NT2/D1 (cell line): Measurements from ENCODE around the gene MAP4K1.

Experiments used
- DNase-seq: peaks from one replicate; pipeline ENCODE4 v3.0.0-alpha.2; 2011; ENCODE audit warnings: low read depth, low spot score
- H3K27me3 ChIP-seq: 2 replicates; pipeline ENCODE4 v1.6.0; 2011; ENCODE audit warnings: mild to moderate bottlenecking; ENCODE audit not compliant: insufficient read length, insufficient read depth
- H3K36me3 ChIP-seq: 2 replicates; pipeline ENCODE4 v1.6.1; 2011; ENCODE audit warnings: mild to moderate bottlenecking, low read length, mixed read lengths; ENCODE audit not compliant: insufficient read depth, insufficient read length
- H3K4me1 ChIP-seq: 2 replicates; pipeline ENCODE4 v1.5.1; 2011; ENCODE audit not compliant: insufficient read depth, insufficient read length
- H3K4me3 ChIP-seq: 2 replicates; pipeline ENCODE4 v1.5.1; 2011; ENCODE audit warnings: low read depth; ENCODE audit not compliant: insufficient read length
- H3K9ac ChIP-seq: 2 replicates; pipeline ENCODE4 v1.6.0; 2011; ENCODE audit warnings: low read depth; ENCODE audit not compliant: insufficient read length
- H3K9me3 ChIP-seq: 2 replicates; pipeline ENCODE4 v1.5.1; 2011; ENCODE audit warnings: mild to moderate bottlenecking, low read length; ENCODE audit not compliant: insufficient read depth
- SUZ12 ChIP-seq: IDR thresholded peaks from 2 replicates; pipeline ENCODE4 v1.6.1; 2011; ENCODE audit not compliant: insufficient read length, insufficient read depth; ENCODE audit errors: extremely low read depth
- YY1 ChIP-seq: IDR thresholded peaks from 2 replicates; pipeline ENCODE4 v1.6.1; 2011; ENCODE audit not compliant: insufficient read length, insufficient read depth
- ZNF274 ChIP-seq: IDR thresholded peaks from 2 replicates; pipeline ENCODE4 v1.6.1; 2011; ENCODE audit warnings: mild to moderate bottlenecking, low read depth, low read length

MAP4K1 gene

DNA sequence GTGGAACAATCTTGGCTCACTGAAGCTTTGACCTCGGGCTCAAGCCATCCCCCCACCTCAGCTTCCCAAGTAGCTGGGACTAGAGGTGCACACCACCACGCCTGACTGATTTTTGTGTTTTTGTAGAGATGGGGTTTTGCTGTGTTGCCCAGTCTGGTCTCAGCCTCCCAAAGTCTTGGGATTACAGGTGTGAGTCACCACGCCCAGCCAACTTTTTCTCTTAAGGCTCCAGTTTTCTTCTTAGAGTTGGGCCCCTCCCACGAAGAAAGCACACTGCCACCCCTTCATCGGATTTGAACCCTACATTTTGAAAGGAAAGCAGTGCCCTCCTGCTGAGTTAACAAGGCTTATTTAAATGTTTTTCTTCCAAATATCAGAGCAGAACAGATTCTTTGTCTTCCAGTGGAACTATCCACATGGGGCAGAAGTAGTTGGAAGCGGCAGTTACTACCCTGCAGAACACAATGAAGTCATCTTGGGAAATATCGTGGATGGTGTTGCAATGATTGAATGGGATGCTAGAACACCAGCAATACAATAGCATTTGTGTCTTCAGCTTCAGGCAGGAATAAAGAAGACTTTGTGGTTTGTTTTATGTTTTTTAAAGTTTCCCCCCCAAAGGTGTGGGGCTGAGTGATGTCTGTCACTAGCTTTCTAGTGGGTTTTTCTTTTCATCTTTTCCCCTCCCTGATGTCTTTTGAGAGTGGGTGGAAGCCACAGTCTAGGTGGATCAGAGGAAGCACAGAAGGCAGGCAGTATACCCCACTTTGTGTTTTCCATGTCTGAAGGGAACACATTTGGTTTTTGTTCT lies 38.6 kb upstream of the MAP4K1 start:
- Histone ChIP-seq H3K9me3 (no peaks in the 10 kb centered on the region), H3K27me3 (no peaks in the 10 kb centered on the region), H3K9ac (no peak overlapping the region), H3K4me1 (peaks cover 4% of the 10 kb centered on the region), H3K36me3 (peaks cover 40% of the 10 kb centered on the region), H3K4me3 (no peak overlapping the region)
- no peak for DNase-seq
- TF ChIP-seq YY1 (no peak), ZNF274 (no peak), SUZ12 (no peak)

GRCh38 chr19:38655148-38655824 lies 37.5 kb upstream of the MAP4K1 start:
- peaks cover 32% of the 10 kb centered on the region for H3K36me3 ChIP-seq
- no peaks in the 10 kb centered on the region for H3K27me3 ChIP-seq
- no peak for DNase-seq
- H3K9ac ChIP-seq, result no peak overlapping the region
- no peaks in the 10 kb centered on the region for H3K9me3 ChIP-seq
- no peak overlapping the region for H3K4me3 ChIP-seq
- TF ChIP-seq YY1 (no peak), ZNF274 (no peak), SUZ12 (no peak)
- peaks cover 5% of the 10 kb centered on the region for H3K4me1 ChIP-seq

- no peak overlapping the region for H3K4me3 ChIP-seq
- no peaks in the 10 kb centered on the region for H3K9me3 ChIP-seq
- H3K9ac ChIP-seq, result no peak overlapping the region
- no peaks in the 10 kb centered on the region for H3K27me3 ChIP-seq
- H3K4me1 ChIP-seq, result peaks cover 11% of the 10 kb centered on the region
- peaks cover 34% of the 10 kb centered on the region for H3K36me3 ChIP-seq
- TF ChIP-seq ZNF274 (no peak), SUZ12 (no peak), YY1 (no peak)
- DNase-seq, result no peak
Measured at GRCh38 chr19:38654628-38655055, 36.9 kb upstream of the MAP4K1 start.

GRCh38 chr19:38653028-38653571 lies 35.3 kb upstream of the MAP4K1 start:
- Histone ChIP-seq H3K9ac (no peak overlapping the region), H3K27me3 (no peaks in the 10 kb centered on the region), H3K4me3 (no peak overlapping the region), H3K4me1 (peaks cover 12% of the 10 kb centered on the region), H3K36me3 (peaks cover 43% of the 10 kb centered on the region), H3K9me3 (no peaks in the 10 kb centered on the region)
- no peak for DNase-seq
- no peak for TF ChIP-seq SUZ12
- no peak for TF ChIP-seq ZNF274
- no peak for TF ChIP-seq YY1

- TF ChIP-seq ZNF274 (no peak), SUZ12 (no peak), YY1 (no peak)
- H3K4me3 ChIP-seq, result no peak overlapping the region
- DNase-seq, result no peak
- no peaks in the 10 kb centered on the region for H3K27me3 ChIP-seq
- H3K4me1 ChIP-seq, result peaks cover 9% of the 10 kb centered on the region
- H3K9me3 ChIP-seq, result no peaks in the 10 kb centered on the region
- no peak overlapping the region for H3K9ac ChIP-seq
- H3K36me3 ChIP-seq, result peaks cover 36% of the 10 kb centered on the region
Measured at GRCh38 chr19:38650911-38651584, 33.3 kb upstream of the MAP4K1 start.

GRCh38 chr19:38650172-38650775 lies 32.5 kb upstream of the MAP4K1 start:
- Histone ChIP-seq H3K36me3 (peaks cover 29% of the 10 kb centered on the region), H3K27me3 (no peaks in the 10 kb centered on the region), H3K4me1 (peaks cover 9% of the 10 kb centered on the region), H3K9me3 (no peaks in the 10 kb centered on the region), H3K4me3 (peak overlapping the region; percentile 91), H3K9ac (peak overlapping the region; percentile 50)
- DNase-seq, result no peak
- TF ChIP-seq ZNF274 (no peak), YY1 (no peak), SUZ12 (no peak)
